Measurements from ENCODE around the gene LRP6. TPM values are rescaled to one million over a fixed set of nuclear protein-coding genes. Genes with fewer than 3 reads are reported as not detected.

Gene LRP6
- total RNA-seq, 1 experiment from 2014 or later, result 72.8 TPM

DNA sequence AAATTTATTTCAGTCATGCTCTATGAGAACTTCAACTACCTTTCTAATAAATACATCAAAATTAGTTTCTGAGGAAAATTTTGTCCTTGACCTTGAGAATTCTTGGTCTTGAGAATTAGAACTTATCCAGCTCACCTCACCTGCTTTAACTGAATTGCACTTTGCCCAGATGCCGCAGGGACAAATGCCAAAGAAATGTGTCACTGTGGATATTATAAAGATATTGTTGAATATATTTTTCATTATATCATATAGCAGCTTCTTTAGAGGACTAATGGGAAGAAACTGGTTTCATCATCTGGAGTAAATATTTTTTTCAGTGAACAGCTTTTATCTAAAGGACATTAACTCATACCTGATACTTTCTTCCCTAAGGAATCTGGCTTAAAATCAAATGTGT is 54.1 kb downstream of the LRP6 start (continued):
- TF ChIP-seq ARID4B (CRISPR knock-in tag; IDR thresholded peaks at IDR 0.05; ENCODE audit: borderline replicate concordance), result no peak
- no peak for TF ChIP-seq ZBTB43 (CRISPR knock-in tag; IDR thresholded peaks at IDR 0.05)
- TF ChIP-seq NFE2L1 (CRISPR knock-in tag; IDR thresholded peaks at IDR 0.05), result no peak
- no peak for TF ChIP-seq ZNF416 (CRISPR knock-in tag; IDR thresholded peaks at IDR 0.05)
- TF ChIP-seq ATF1 (CRISPR knock-in tag; IDR thresholded peaks at IDR 0.05), result no peak
- no peak for TF ChIP-seq ZNF423 (CRISPR knock-in tag; IDR thresholded peaks at IDR 0.05)

DNA sequence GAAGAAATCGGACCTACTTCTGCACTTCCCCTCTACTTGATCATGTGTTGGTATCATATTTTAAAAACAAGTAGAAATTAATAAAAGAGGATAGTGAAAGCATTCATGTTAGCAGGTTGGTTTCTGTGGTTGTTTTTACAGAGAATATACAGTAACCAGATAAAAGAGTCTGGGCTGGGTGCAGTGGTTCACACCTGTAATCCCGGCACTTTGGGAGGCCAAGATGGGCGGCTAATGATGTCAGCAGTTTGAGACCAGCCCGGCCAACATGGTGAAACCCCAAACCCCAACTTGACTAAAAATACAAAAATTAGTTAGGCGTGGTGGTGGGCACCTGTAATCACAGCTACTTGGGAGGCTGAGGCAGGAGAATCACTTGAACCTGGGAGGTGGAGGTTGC is 55.9 kb downstream of the LRP6 start:
- ATAC-seq, result no peak
- H3K27ac Mint-ChIP-seq, result 0 out of 2 replicates have a peak overlapping the region, but pooled peaks have one; percentile 32
- TF ChIP-seq MXD4 (CRISPR knock-in tag; IDR thresholded peaks at IDR 0.05; ENCODE audit: borderline replicate concordance) (no peak), ZMAT4 (CRISPR knock-in tag; IDR thresholded peaks at IDR 0.05) (no peak), ELF4 (CRISPR knock-in tag; IDR thresholded peaks at IDR 0.05; ENCODE audit: low read depth) (no peak), RELA (CRISPR knock-in tag; IDR thresholded peaks at IDR 0.05; ENCODE audit: borderline replicate concordance) (no peak), SMAD4 (CRISPR knock-in tag; IDR thresholded peaks at IDR 0.05) (no peak), ZNF263 (CRISPR knock-in tag; IDR thresholded peaks at IDR 0.05; ENCODE audit: low read depth) (no peak), ZNF317 (CRISPR knock-in tag; IDR thresholded peaks at IDR 0.05; ENCODE audit: borderline replicate concordance, low read depth) (no peak), GABPB1 (CRISPR knock-in tag; IDR thresholded peaks at IDR 0.05) (no peak), SOX15 (CRISPR knock-in tag; IDR thresholded peaks at IDR 0.05) (no peak), CTCF (IDR thresholded peaks at IDR 0.05) (no peak), ETV6 (CRISPR knock-in tag; IDR thresholded peaks at IDR 0.05) (no peak), E2F5 (CRISPR knock-in tag; IDR thresholded peaks at IDR 0.05) (no peak)
- TF ChIP-seq, protein P1, sequence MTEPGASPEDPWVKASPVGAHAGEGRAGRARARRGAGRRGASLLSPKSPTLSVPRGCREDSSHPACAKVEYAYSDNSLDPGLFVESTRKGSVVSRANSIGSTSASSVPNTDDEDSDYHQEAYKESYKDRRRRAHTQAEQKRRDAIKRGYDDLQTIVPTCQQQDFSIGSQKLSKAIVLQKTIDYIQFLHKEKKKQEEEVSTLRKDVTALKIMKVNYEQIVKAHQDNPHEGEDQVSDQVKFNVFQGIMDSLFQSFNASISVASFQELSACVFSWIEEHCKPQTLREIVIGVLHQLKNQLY (CRISPR knock-in tag; IDR thresholded peaks at IDR 0.05), result no peak
- TF ChIP-seq, protein P2, sequence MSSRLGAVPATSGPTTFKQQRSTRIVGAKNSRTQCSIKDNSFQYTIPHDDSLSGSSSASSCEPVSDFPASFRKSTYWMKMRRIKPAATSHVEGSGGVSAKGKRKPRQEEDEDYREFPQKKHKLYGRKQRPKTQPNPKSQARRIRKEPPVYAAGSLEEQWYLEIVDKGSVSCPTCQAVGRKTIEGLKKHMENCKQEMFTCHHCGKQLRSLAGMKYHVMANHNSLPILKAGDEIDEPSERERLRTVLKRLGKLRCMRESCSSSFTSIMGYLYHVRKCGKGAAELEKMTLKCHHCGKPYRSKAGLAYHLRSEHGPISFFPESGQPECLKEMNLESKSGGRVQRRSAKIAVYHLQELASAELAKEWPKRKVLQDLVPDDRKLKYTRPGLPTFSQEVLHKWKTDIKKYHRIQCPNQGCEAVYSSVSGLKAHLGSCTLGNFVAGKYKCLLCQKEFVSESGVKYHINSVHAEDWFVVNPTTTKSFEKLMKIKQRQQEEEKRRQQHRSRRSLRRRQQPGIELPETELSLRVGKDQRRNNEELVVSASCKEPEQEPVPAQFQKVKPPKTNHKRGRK (CRISPR knock-in tag; IDR thresholded peaks at IDR 0.05; ENCODE audit: borderline replicate concordance), result no peak
- TF ChIP-seq, protein P3, sequence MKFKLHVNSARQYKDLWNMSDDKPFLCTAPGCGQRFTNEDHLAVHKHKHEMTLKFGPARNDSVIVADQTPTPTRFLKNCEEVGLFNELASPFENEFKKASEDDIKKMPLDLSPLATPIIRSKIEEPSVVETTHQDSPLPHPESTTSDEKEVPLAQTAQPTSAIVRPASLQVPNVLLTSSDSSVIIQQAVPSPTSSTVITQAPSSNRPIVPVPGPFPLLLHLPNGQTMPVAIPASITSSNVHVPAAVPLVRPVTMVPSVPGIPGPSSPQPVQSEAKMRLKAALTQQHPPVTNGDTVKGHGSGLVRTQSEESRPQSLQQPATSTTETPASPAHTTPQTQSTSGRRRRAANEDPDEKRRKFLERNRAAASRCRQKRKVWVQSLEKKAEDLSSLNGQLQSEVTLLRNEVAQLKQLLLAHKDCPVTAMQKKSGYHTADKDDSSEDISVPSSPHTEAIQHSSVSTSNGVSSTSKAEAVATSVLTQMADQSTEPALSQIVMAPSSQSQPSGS (CRISPR knock-in tag; IDR thresholded peaks at IDR 0.05; ENCODE audit: borderline replicate concordance, low read depth), result no peak

More for the DNA sequence above, 55.9 kb downstream of the LRP6 start:
- Mint-ChIP-seq H3K4me1 (peaks cover 35% of the 10 kb centered on the region), H3K36me3 (no peaks in the 10 kb centered on the region), H3K4me3 (no peak overlapping the region), H3K9me3 (no peaks in the 10 kb centered on the region), H3K27me3 (ENCODE audit: low read depth) (no peaks in the 10 kb centered on the region)
- ChIA-PET POLR2A (interaction anchor here (0.6 kb wide), 1 partner anchor 18 kb away, joined by 3 read pairs; no protein-coding TSS in a partner anchor), CTCF (no interaction called here)
- DNase-seq (ENCODE audit: low spot score), result no peak

Data from WTC11 (cell line).